SK-N-SH treated with all-trans-retinoic acid at 6 μM for 48 hours (cell line): Measurements from ENCODE around the gene LAG3.

Experiments used
- ATAC-seq: fragments of 200-7000 bp; cut with Tn5 transposase; 3 replicates; pipeline ENCODE4 v1.9.1; 2020; ENCODE audit warnings: mild to moderate bottlenecking, moderate library complexity
- ARNTL ChIP-seq: fragments of 450-650 bp; formaldehyde crosslinking; IDR thresholded peaks from 2 replicates; pipeline ENCODE4 v1.5.0; 2020; ENCODE audit warnings: low read depth, mild to moderate bottlenecking, moderate library complexity, borderline replicate concordance
- BACH2 ChIP-seq: fragments of 250-450 bp; sonication (Bioruptor Pico); IDR thresholded peaks from 2 replicates; pipeline ENCODE4 v1.9.0; 2021; ENCODE audit warnings: mild to moderate bottlenecking, borderline replicate concordance
- CREB5 ChIP-seq: fragments of 250-450 bp; sonication (Bioruptor Pico); IDR thresholded peaks from 2 replicates; pipeline ENCODE4 v1.5.1; 2020; ENCODE audit warnings: low read depth, mild to moderate bottlenecking, moderate library complexity
- ESRRG ChIP-seq: fragments of 250-450 bp; sonication (Bioruptor Pico); IDR thresholded peaks from 2 replicates; pipeline ENCODE4 v1.6.1; 2021; ENCODE audit warnings: mild to moderate bottlenecking
- GLIS3 ChIP-seq: fragments of 250-450 bp; sonication (Bioruptor Pico); IDR thresholded peaks from 2 replicates; pipeline ENCODE4 v1.5.0; 2020; ENCODE audit warnings: mild to moderate bottlenecking, moderate library complexity
- ISL1 ChIP-seq: fragments of 250-450 bp; sonication (Bioruptor Pico); IDR thresholded peaks from 2 replicates; pipeline ENCODE4 v2.1.2; 2022; ENCODE audit warnings: mild to moderate bottlenecking, moderate library complexity
- OSR1 ChIP-seq: fragments of 250-450 bp; sonication (Bioruptor Pico); IDR thresholded peaks from 2 replicates; pipeline ENCODE4 v1.8.0; 2022; ENCODE audit warnings: moderate library complexity, mild to moderate bottlenecking, inconsistent platforms
- PPARA ChIP-seq: fragments of 250-450 bp; sonication (Bioruptor Pico); IDR thresholded peaks from 2 replicates; pipeline ENCODE4 v1.5.0; 2020; ENCODE audit warnings: mild to moderate bottlenecking, borderline replicate concordance
- RARB ChIP-seq: fragments of 250-450 bp; sonication (Bioruptor Pico); IDR thresholded peaks from 2 replicates; pipeline ENCODE4 v1.8.0; 2021; ENCODE audit warnings: mild to moderate bottlenecking, moderate library complexity
- SNAI2 ChIP-seq: fragments of 250-450 bp; sonication (Bioruptor Pico); IDR thresholded peaks from 2 replicates; pipeline ENCODE4 v1.5.0; 2020; ENCODE audit warnings: mild to moderate bottlenecking, moderate library complexity
- TCF4 ChIP-seq: fragments of 250-450 bp; sonication (Bioruptor Pico); IDR thresholded peaks from 2 replicates; pipeline ENCODE4 v1.8.0; 2021; ENCODE audit warnings: mild to moderate bottlenecking, moderate library complexity, borderline replicate concordance
- TOX ChIP-seq: fragments of 250-450 bp; sonication (Bioruptor Pico); IDR thresholded peaks from 2 replicates; pipeline ENCODE4 v1.8.0; 2021; ENCODE audit warnings: mild to moderate bottlenecking, moderate library complexity, borderline replicate concordance
- TSHZ2 ChIP-seq: fragments of 250-450 bp; sonication (Bioruptor Pico); IDR thresholded peaks from 2 replicates; pipeline ENCODE4 v1.5.0; 2020; ENCODE audit warnings: mild to moderate bottlenecking, moderate library complexity
- ZC3H10 ChIP-seq: fragments of 250-450 bp; sonication (Bioruptor Pico); IDR thresholded peaks from 2 replicates; pipeline ENCODE4 v1.5.1; 2021; ENCODE audit warnings: mild to moderate bottlenecking, moderate library complexity
- ZFP3 ChIP-seq: fragments of 250-450 bp; sonication (Bioruptor Pico); IDR thresholded peaks from 2 replicates; pipeline ENCODE4 v1.5.0; 2020; ENCODE audit warnings: mild to moderate bottlenecking, moderate library complexity
- ZFP30 ChIP-seq: fragments of 450-650 bp; formaldehyde crosslinking; IDR thresholded peaks from 2 replicates; pipeline ENCODE4 v1.5.0; 2022; ENCODE audit warnings: mild to moderate bottlenecking, moderate library complexity
- ZNF565 ChIP-seq: fragments of 450-650 bp; formaldehyde crosslinking; conservative IDR thresholded peaks from 2 replicates; pipeline ENCODE4 v1.5.0; 2020; ENCODE audit warnings: low read depth, mild to moderate bottlenecking, moderate library complexity
- ZNF70 ChIP-seq: fragments of 450-650 bp; formaldehyde crosslinking; IDR thresholded peaks from 2 replicates; pipeline ENCODE4 v1.5.0; 2020; ENCODE audit warnings: mild to moderate bottlenecking, moderate library complexity
- ZNF8 ChIP-seq: fragments of 450-650 bp; formaldehyde crosslinking; IDR thresholded peaks from 2 replicates; pipeline ENCODE4 v1.5.0; 2020; ENCODE audit warnings: mild to moderate bottlenecking, moderate library complexity
- TF ChIP-seq, protein P1 (sequence below): fragments of 250-450 bp; sonication (Bioruptor Pico); IDR thresholded peaks from 2 replicates; pipeline ENCODE4 v1.8.0; 2020; ENCODE audit warnings: mild to moderate bottlenecking, moderate library complexity, borderline replicate concordance
- TF ChIP-seq, protein P2 (sequence below): fragments of 250-450 bp; sonication (Bioruptor Pico); IDR thresholded peaks from 2 replicates; pipeline ENCODE4 v1.8.0; 2021; ENCODE audit warnings: low read depth, mild to moderate bottlenecking, moderate library complexity, borderline replicate concordance

The LAG3 gene

GRCh38 chr12:6778217-6778573 lies 5.9 kb downstream of the LAG3 start:
- peak; percentile 24 for ATAC-seq
- TF ChIP-seq RARB (CRISPR knock-in tag), result no peak
- no peak for TF ChIP-seq PPARA (CRISPR knock-in tag)
- no peak for TF ChIP-seq ARNTL (CRISPR knock-in tag)

DNA sequence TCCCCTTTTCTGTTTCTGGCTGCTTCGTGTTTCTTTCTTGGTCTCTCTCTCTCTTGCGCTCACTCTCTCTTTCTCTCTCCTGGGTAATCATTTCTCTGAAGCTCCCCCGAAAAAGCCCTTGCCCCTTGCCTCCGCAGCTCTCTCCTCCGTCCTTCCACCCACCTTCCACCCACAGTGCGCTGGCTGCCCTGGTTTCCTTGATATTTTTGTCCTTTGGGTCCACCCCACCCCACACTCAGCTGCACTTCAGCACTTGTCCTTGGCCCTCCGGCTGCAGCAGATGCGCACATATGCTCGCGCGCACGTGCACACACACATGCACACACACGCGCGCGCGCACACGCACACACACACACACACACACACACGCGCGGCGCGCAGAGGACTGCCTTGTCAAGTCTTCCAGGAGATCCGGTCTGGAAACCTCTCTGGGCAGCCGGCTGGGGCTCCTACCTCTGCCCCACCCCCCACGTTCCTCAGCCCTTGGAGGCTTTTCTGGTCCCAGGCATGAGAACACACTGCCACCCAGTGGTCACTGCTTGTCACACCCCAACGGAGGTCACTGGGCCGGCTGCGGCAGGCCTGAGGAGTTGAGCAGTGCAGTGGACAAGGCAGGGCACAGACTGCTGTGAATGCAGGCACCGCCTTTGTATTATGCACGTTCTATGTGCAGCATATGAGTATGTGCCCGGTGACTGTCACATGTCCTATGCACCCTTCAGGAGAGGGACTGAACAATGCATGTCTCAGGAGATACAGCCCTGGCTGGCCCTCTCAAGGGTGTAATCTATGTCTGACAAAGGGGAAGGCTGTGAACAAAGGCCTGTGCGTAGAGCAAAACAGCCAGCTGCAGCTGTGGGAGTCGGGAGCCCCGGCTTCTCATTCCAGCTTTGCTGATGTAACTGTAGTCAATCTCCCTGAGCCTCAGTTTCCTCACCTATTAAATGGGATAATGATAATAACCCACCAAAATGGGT lies 6.5 kb downstream of the LAG3 start:
- ATAC-seq, result peak; percentile 98
- TF ChIP-seq PPARA (CRISPR knock-in tag), result no peak
- TF ChIP-seq ARNTL (CRISPR knock-in tag), result peak; percentile 90
- TF ChIP-seq TCF4 (CRISPR knock-in tag), result peak; percentile 23; the same call in 1 of the 2 replicates

DNA sequence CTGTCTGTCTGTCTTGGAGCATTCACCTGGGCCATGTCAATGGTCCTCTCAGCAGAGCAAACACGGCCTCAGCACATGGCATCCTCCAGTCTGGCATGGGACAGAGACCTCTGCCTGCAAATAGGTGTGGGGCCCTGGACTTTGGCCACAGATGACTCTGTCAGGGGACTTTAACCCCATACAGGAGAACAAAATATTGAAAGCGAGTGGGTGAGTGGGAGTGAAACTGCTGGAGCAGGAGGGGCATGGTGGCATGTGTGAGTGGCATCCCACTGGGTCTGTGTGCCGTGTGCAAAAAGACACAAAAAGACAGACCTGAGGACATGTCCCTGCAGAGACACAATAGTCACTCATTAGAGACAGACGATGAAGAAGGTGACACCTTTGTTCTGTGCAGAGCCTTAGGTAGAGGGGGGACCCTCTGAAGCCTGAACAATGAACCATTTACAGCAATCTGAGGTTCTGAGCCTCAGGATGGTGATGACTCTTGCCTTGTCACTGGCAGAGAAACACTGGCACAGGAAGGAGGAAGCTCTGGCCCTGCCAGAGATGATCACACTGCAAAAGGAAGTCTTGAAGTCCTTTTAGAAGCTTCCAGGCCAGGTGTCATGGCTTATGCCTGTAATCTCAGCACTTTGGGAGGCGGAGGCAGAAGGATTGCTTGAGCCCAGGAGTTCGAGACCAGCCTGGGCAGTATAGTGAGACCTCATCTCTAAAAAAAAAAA lies 7.5 kb downstream of the LAG3 start:
- TF ChIP-seq GLIS3 (CRISPR knock-in tag) (no peak), PPARA (CRISPR knock-in tag) (no peak), ZNF565 (no peak), ZNF8 (CRISPR knock-in tag) (no peak), ZFP3 (CRISPR knock-in tag) (no peak), TCF4 (CRISPR knock-in tag) (no peak), ZFP30 (no peak), CREB5 (CRISPR knock-in tag) (no peak), ZC3H10 (CRISPR knock-in tag) (no peak)

GRCh38 chr12:6780573-6780972 lies 8.3 kb downstream of the LAG3 start:
- TF ChIP-seq ZFP3 (CRISPR knock-in tag), result no peak
- TF ChIP-seq ZNF565, result no peak
- TF ChIP-seq ARNTL (CRISPR knock-in tag), result no peak
- no peak for TF ChIP-seq RARB (CRISPR knock-in tag)
- no peak for TF ChIP-seq OSR1
- TF ChIP-seq TOX (CRISPR knock-in tag), result no peak
- no peak for TF ChIP-seq TSHZ2 (CRISPR knock-in tag)
- TF ChIP-seq, protein P1, sequence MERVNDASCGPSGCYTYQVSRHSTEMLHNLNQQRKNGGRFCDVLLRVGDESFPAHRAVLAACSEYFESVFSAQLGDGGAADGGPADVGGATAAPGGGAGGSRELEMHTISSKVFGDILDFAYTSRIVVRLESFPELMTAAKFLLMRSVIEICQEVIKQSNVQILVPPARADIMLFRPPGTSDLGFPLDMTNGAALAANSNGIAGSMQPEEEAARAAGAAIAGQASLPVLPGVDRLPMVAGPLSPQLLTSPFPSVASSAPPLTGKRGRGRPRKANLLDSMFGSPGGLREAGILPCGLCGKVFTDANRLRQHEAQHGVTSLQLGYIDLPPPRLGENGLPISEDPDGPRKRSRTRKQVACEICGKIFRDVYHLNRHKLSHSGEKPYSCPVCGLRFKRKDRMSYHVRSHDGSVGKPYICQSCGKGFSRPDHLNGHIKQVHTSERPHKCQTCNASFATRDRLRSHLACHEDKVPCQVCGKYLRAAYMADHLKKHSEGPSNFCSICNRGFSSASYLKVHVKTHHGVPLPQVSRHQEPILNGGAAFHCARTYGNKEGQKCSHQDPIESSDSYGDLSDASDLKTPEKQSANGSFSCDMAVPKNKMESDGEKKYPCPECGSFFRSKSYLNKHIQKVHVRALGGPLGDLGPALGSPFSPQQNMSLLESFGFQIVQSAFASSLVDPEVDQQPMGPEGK (CRISPR knock-in tag), result no peak
- TF ChIP-seq CREB5 (CRISPR knock-in tag), result no peak
- TF ChIP-seq ZFP30, result no peak
- TF ChIP-seq ZNF70 (CRISPR knock-in tag), result no peak
- no peak for TF ChIP-seq TCF4 (CRISPR knock-in tag)
- TF ChIP-seq SNAI2 (CRISPR knock-in tag), result no peak
- TF ChIP-seq ESRRG (CRISPR knock-in tag), result no peak
- TF ChIP-seq ZC3H10 (CRISPR knock-in tag), result no peak
- no peak for TF ChIP-seq ZNF8 (CRISPR knock-in tag)
- no peak for TF ChIP-seq BACH2 (CRISPR knock-in tag)
- TF ChIP-seq, protein P2, sequence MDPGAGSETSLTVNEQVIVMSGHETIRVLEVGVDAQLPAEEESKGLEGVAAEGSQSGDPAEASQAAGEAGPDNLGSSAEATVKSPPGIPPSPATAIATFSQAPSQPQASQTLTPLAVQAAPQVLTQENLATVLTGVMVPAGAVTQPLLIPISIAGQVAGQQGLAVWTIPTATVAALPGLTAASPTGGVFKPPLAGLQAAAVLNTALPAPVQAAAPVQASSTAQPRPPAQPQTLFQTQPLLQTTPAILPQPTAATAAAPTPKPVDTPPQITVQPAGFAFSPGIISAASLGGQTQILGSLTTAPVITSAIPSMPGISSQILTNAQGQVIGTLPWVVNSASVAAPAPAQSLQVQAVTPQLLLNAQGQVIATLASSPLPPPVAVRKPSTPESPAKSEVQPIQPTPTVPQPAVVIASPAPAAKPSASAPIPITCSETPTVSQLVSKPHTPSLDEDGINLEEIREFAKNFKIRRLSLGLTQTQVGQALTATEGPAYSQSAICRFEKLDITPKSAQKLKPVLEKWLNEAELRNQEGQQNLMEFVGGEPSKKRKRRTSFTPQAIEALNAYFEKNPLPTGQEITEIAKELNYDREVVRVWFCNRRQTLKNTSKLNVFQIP (CRISPR knock-in tag), result no peak
- TF ChIP-seq ISL1 (CRISPR knock-in tag), result no peak
- ATAC-seq, result no peak

More for the DNA sequence above, 7.5 kb downstream of the LAG3 start:
- ATAC-seq, result no peak
